Chondrocyte (in vitro differentiated cells): ENCODE measurements around the gene CORO1C. TPM values are rescaled to one million over a fixed set of nuclear protein-coding genes. Genes with fewer than 3 reads are reported as not detected.

Experiments used
- DNase-seq: peaks from one replicate; pipeline ENCODE4 v3.0.0; 2021; ENCODE audit warnings: mixed read lengths, low spot score
- H3K27ac Mint-ChIP-seq: one replicate; pipeline ENCODE4 v1.8.0; 2021; ENCODE audit warnings: mild to moderate bottlenecking, moderate library complexity, mixed read lengths; ENCODE audit not compliant: unreplicated experiment
- H3K27me3 Mint-ChIP-seq: 2 replicates; pipeline ENCODE4 v1.8.0; 2021; ENCODE audit warnings: low read depth, mixed read lengths
- H3K36me3 Mint-ChIP-seq: 2 replicates; pipeline ENCODE4 v1.8.0; 2021; ENCODE audit warnings: low read depth, mixed read lengths
- H3K4me1 Mint-ChIP-seq: 2 replicates; pipeline ENCODE4 v1.8.0; 2021; ENCODE audit warnings: low read depth, mild to moderate bottlenecking, mixed read lengths
- H3K4me3 Mint-ChIP-seq: one replicate; pipeline ENCODE4 v1.8.0; 2021; ENCODE audit warnings: mild to moderate bottlenecking, moderate library complexity, mixed read lengths; ENCODE audit not compliant: unreplicated experiment
- H3K9me3 Mint-ChIP-seq: 2 replicates; pipeline ENCODE4 v1.8.0; 2021; ENCODE audit warnings: low read depth, mixed read lengths
- CTCF ChIP-seq: fragments of 200-600 bp; sonication (generic); IDR thresholded peaks from 2 replicates; pipeline ENCODE4 v1.5.0; 2021; ENCODE audit warnings: antibody characterized with exemption, mild to moderate bottlenecking, moderate library complexity
- total RNA-seq: library from RNA; stranded (reverse); gene quantifications from 3 replicates; pipeline ENCODE4 v1.2.1, GENCODE V29; 2021

The CORO1C gene
- total RNA-seq, 1 donor from 2014 or later, result 336 TPM

- peaks cover 34% of the 10 kb centered on the region for H3K4me1 Mint-ChIP-seq
- peak overlapping the region; percentile 93 for H3K4me3 Mint-ChIP-seq
- no peaks in the 10 kb centered on the region for H3K27me3 Mint-ChIP-seq
- no peak for DNase-seq
- H3K9me3 Mint-ChIP-seq, result no peaks in the 10 kb centered on the region
- peak overlapping the region; percentile 99 for H3K27ac Mint-ChIP-seq
- TF ChIP-seq CTCF, result no peak
- no peaks in the 10 kb centered on the region for H3K36me3 Mint-ChIP-seq
These were observed 1.3 kb upstream of the CORO1C start for GRCh38 chr12:108732489-108733229.

- Mint-ChIP-seq H3K27me3 (no peaks in the 10 kb centered on the region), H3K4me3 (peak overlapping the region; percentile 93), H3K36me3 (peaks cover 3% of the 10 kb centered on the region), H3K27ac (peak overlapping the region; percentile 99), H3K9me3 (no peaks in the 10 kb centered on the region), H3K4me1 (peaks cover 40% of the 10 kb centered on the region)
- TF ChIP-seq CTCF, result peak; percentile 18
- DNase-seq, result peak; percentile 99
These were observed 646 bp upstream of the CORO1C start for GRCh38 chr12:108731866-108732461.

- TF ChIP-seq CTCF, result no peak
- H3K4me3 Mint-ChIP-seq, result peak overlapping the region; percentile 96
- no peaks in the 10 kb centered on the region for H3K27me3 Mint-ChIP-seq
- H3K9me3 Mint-ChIP-seq, result no peaks in the 10 kb centered on the region
- peaks cover 50% of the 10 kb centered on the region for H3K4me1 Mint-ChIP-seq
- peak overlapping the region; percentile 97 for H3K27ac Mint-ChIP-seq
- DNase-seq, result peak; percentile 91
- peaks cover 3% of the 10 kb centered on the region for H3K36me3 Mint-ChIP-seq
These were observed 783 bp downstream of the CORO1C start for GRCh38 chr12:108730365-108731104.

GRCh38 chr12:108729612-108730364 is 1.5 kb downstream of the CORO1C start:
- H3K4me1 Mint-ChIP-seq, result peaks cover 57% of the 10 kb centered on the region
- H3K4me3 Mint-ChIP-seq, result peak overlapping the region; percentile 96
- TF ChIP-seq CTCF, result no peak
- H3K27ac Mint-ChIP-seq, result peak overlapping the region; percentile 97
- H3K36me3 Mint-ChIP-seq, result peaks cover 3% of the 10 kb centered on the region
- no peaks in the 10 kb centered on the region for H3K9me3 Mint-ChIP-seq
- no peak for DNase-seq
- no peaks in the 10 kb centered on the region for H3K27me3 Mint-ChIP-seq
